H9 (cell line): ENCODE data around the gene EVI5L. TPM values are rescaled to one million over a fixed set of nuclear protein-coding genes. Genes with fewer than 3 reads are reported as not detected.

Source experiments
- DNase-seq: peaks from one replicate; pipeline ENCODE4 v3.0.0-alpha.2; 2017
- H2AFZ ChIP-seq: one replicate; pipeline ENCODE4 v1.6.1; 2013; ENCODE audit warnings: mild to moderate bottlenecking, low read length, control low read depth, moderate library complexity
- H2AK5ac ChIP-seq: 2 replicates; pipeline ENCODE4 v1.6.1; 2013; ENCODE audit warnings: low read length, control low read depth, mixed read lengths; ENCODE audit not compliant: insufficient read length
- H2BK120ac ChIP-seq: one replicate; pipeline ENCODE4 v1.6.1; 2013; ENCODE audit warnings: low read depth, mild to moderate bottlenecking, low read length, control low read depth, inconsistent platforms; ENCODE audit not compliant: poor library complexity, severe bottlenecking
- H2BK12ac ChIP-seq: 2 replicates; pipeline ENCODE4 v1.6.1; 2013; ENCODE audit warnings: low read length, control low read depth, mixed read lengths, low read depth; ENCODE audit not compliant: insufficient read length
- H2BK15ac ChIP-seq: 2 replicates; pipeline ENCODE4 v1.6.1; 2013; ENCODE audit warnings: low read depth, low read length, control low read depth
- H2BK20ac ChIP-seq: one replicate; pipeline ENCODE4 v1.6.1; 2013; ENCODE audit warnings: low read depth, mild to moderate bottlenecking, low read length, control low read depth, inconsistent platforms; ENCODE audit not compliant: poor library complexity, severe bottlenecking
- H2BK5ac ChIP-seq: 2 replicates; pipeline ENCODE4 v1.6.1; 2013; ENCODE audit warnings: low read length, control low read depth, mixed read lengths; ENCODE audit not compliant: insufficient read length
- H3K14ac ChIP-seq: 2 replicates; pipeline ENCODE4 v1.6.1; 2013; ENCODE audit warnings: low read length, control low read depth; ENCODE audit not compliant: insufficient read depth
- H3K18ac ChIP-seq: 2 replicates; pipeline ENCODE4 v1.6.1; 2013; ENCODE audit warnings: low read depth, mild to moderate bottlenecking, mixed read lengths, low read length, control low read depth; ENCODE audit not compliant: insufficient read length
- H3K23ac ChIP-seq: 2 replicates; pipeline ENCODE4 v1.6.1; 2013; ENCODE audit warnings: low read length, control low read depth, mixed read lengths, low read depth; ENCODE audit not compliant: insufficient read length
- H3K23me2 ChIP-seq: 2 replicates; pipeline ENCODE4 v1.6.1; 2013; ENCODE audit warnings: low read depth, mild to moderate bottlenecking, mixed read lengths, low read length, control low read depth; ENCODE audit not compliant: insufficient read length, poor library complexity, severe bottlenecking
- H3K27ac ChIP-seq: 2 replicates; pipeline ENCODE4 v1.5.1; 2013; ENCODE audit warnings: low read length, control low read depth, mixed read lengths, low read depth; ENCODE audit not compliant: insufficient read length
- H3K27me3 ChIP-seq: 2 replicates; pipeline ENCODE4 v1.6.1; 2013; ENCODE audit warnings: low read length, control low read depth, inconsistent platforms; ENCODE audit not compliant: insufficient read depth
- H3K4ac ChIP-seq: 2 replicates; pipeline ENCODE4 v1.6.1; 2013; ENCODE audit warnings: low read depth, mild to moderate bottlenecking, control low read depth, inconsistent platforms, low read length, moderate library complexity
- H3K4me1 ChIP-seq: 2 replicates; pipeline ENCODE4 v1.6.1; 2013; ENCODE audit warnings: low read length, control low read depth, inconsistent platforms; ENCODE audit not compliant: insufficient read depth
- H3K4me2 ChIP-seq: 2 replicates; pipeline ENCODE4 v1.6.1; 2013; ENCODE audit warnings: low read length, control low read depth, mixed read lengths; ENCODE audit not compliant: insufficient read length, insufficient read depth
- H3K56ac ChIP-seq: 2 replicates; pipeline ENCODE4 v1.6.1; 2013; ENCODE audit warnings: low read depth, mild to moderate bottlenecking, mixed read lengths, low read length, control low read depth; ENCODE audit not compliant: insufficient read length
- H3K79me1 ChIP-seq: 2 replicates; pipeline ENCODE4 v1.6.1; 2013; ENCODE audit warnings: low read depth, mild to moderate bottlenecking, moderate library complexity, low read length, control low read depth, inconsistent platforms; ENCODE audit not compliant: insufficient read depth, poor library complexity, severe bottlenecking
- H3K79me2 ChIP-seq: 2 replicates; pipeline ENCODE4 v1.6.1; 2013; ENCODE audit warnings: low read length, control low read depth, inconsistent platforms; ENCODE audit not compliant: insufficient read depth
- H3K9ac ChIP-seq: 2 replicates; pipeline ENCODE4 v1.6.1; 2013; ENCODE audit warnings: low read length, control low read depth, mixed read lengths; ENCODE audit not compliant: insufficient read length; ENCODE audit errors: extremely low read depth
- H3K9me3 ChIP-seq: one replicate; pipeline ENCODE4 v1.6.1; 2013; ENCODE audit warnings: low read depth, low read length, inconsistent platforms; ENCODE audit not compliant: control insufficient read depth
- H3T11ph ChIP-seq: one replicate; pipeline ENCODE4 v1.6.1; 2013; ENCODE audit warnings: mild to moderate bottlenecking, low read length, control low read depth, inconsistent platforms
- H4K20me1 ChIP-seq: one replicate; pipeline ENCODE4 v1.6.1; 2013; ENCODE audit not compliant: control insufficient read depth, insufficient read length, insufficient read depth
- H4K5ac ChIP-seq: 2 replicates; pipeline ENCODE4 v1.6.1; 2013; ENCODE audit warnings: low read depth, mild to moderate bottlenecking, mixed read lengths, low read length, control low read depth; ENCODE audit not compliant: insufficient read length
- H4K8ac ChIP-seq: replicated peaks from 2 replicates; pipeline ENCODE4 v1.6.1; 2013; ENCODE audit warnings: low read length, control low read depth, mixed read lengths, low read depth; ENCODE audit not compliant: insufficient read length
- H4K91ac ChIP-seq: 2 replicates; pipeline ENCODE4 v1.6.1; 2013; ENCODE audit warnings: low read depth, mild to moderate bottlenecking, moderate library complexity, mixed read lengths, low read length, control low read depth; ENCODE audit not compliant: insufficient read length
- H3K27ac Mint-ChIP-seq, 3 experiments: 2 replicates in 2 of 3; 3 replicates in 1 of 3; pipeline ENCODE4 v1.8.0; 2020 to 2021; ENCODE audit warnings: mixed read lengths in 3 of 3, mild to moderate bottlenecking in 1 of 3, moderate library complexity in 1 of 3
- H3K27me3 Mint-ChIP-seq: 2 replicates; pipeline ENCODE4 v1.8.0; 2021; ENCODE audit warnings: low read depth, mild to moderate bottlenecking, moderate library complexity, mixed read lengths
- H3K36me3 Mint-ChIP-seq, 3 experiments: 2 replicates in 2 of 3; 3 replicates in 1 of 3; pipeline ENCODE4 v1.8.0; 2020 to 2021; ENCODE audit warnings: low read depth in 3 of 3, mixed read lengths in 3 of 3; ENCODE audit not compliant: insufficient read depth in 1 of 3
- H3K4me1 Mint-ChIP-seq, 2 experiments: 2 replicates each; pipeline ENCODE4 v1.8.0; 2020; ENCODE audit warnings: mixed read lengths in 2 of 2
- H3K4me3 Mint-ChIP-seq, 2 experiments: 2 replicates in 1 of 2; 3 replicates in 1 of 2; pipeline ENCODE4 v1.8.0; 2020 to 2021; ENCODE audit warnings: mild to moderate bottlenecking in 2 of 2, mixed read lengths in 2 of 2, moderate library complexity in 1 of 2
- H3K9me3 Mint-ChIP-seq, 2 experiments: 2 replicates in 1 of 2; 3 replicates in 1 of 2; pipeline ENCODE4 v1.8.0; 2020; ENCODE audit warnings: mild to moderate bottlenecking in 2 of 2, mixed read lengths in 2 of 2, moderate library complexity in 1 of 2
- CTCF ChIP-seq: fragments of 200-600 bp; sonication (generic); conservative IDR thresholded peaks from 3 replicates; pipeline ENCODE4 v1.8.0; 2021; ENCODE audit warnings: antibody characterized with exemption, mild to moderate bottlenecking
- WGBS: extraction: QIAGEN DNeasy Blood & Tissue Kit; methylation state at CpG from one replicate; pipeline ENCODE4 v1.1.7; 2013; ENCODE audit warnings: missing lambda C conversion rate, low lambda C conversion rate, mixed read lengths; ENCODE audit not compliant: insufficient read length; ENCODE audit errors: extremely low coverage; 5-methylcytosine and 5-hydroxymethylcytosine counted together
- total RNA-seq: library from RNA; stranded (reverse); gene quantifications from 2 replicates; pipeline ENCODE4 v1.2.1, GENCODE V29; 2021

Gene EVI5L
- total RNA-seq, 1 experiment from 2014 or later: 7.1 TPM

DNA sequence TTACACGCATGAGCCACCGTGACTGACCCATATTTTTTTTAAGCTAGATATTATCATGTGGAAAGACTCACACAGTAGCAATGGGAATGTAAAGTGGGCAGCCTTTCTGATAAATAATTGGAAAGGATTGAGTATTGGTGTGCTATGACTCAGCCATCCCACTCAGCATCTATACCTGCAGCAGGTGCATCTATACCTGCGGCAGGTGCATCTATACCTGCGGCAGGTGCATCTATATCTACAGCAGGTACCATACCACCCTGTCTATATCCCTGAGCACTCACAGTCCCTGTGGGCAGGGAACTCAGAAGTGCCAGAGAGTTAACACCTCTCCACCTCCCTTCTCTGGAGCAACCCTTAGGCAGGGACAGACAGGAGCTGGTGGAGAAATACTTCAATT, 53.1 kb downstream of the EVI5L start:
- Histone ChIP-seq H3T11ph (no peak overlapping the region), H4K8ac (no peak overlapping the region), H2BK20ac (no peak overlapping the region), H2AFZ (no peak overlapping the region), H3K23me2 (peaks cover 2% of the 10 kb centered on the region), H3K27ac (no peak overlapping the region), H2BK5ac (no peak overlapping the region), H4K5ac (no peak overlapping the region), H3K27me3 (no peaks in the 10 kb centered on the region), H3K18ac (no peak overlapping the region), H3K4me2 (no peak overlapping the region), H2BK120ac (no peak overlapping the region), H2BK15ac (no peak overlapping the region), H4K91ac (no peak overlapping the region), H3K14ac (no peak overlapping the region), H3K4me1 (no peaks in the 10 kb centered on the region), H3K9me3 (no peaks in the 10 kb centered on the region), H3K79me1 (no peaks in the 10 kb centered on the region), H2BK12ac (no peak overlapping the region), H3K23ac (no peak overlapping the region), H3K4ac (no peak overlapping the region), H3K56ac (no peak overlapping the region), H4K20me1 (no peaks in the 10 kb centered on the region), H3K79me2 (no peaks in the 10 kb centered on the region), H2AK5ac (no peak overlapping the region), H3K9ac (no peak overlapping the region)
- no peaks in the 10 kb centered on the region for H3K36me3 Mint-ChIP-seq
- no peak for DNase-seq
- TF ChIP-seq CTCF: no peak
- WGBS: no CpG with 5 or more reads among the region's 4 CpGs
- peaks cover 0 to 3% of the 10 kb centered on the region in 2 experiments; a peak in 3 of 4 replicates for H3K4me1 Mint-ChIP-seq
- H3K9me3 Mint-ChIP-seq: peaks cover 5 to 10% of the 10 kb centered on the region in 2 experiments; a peak in 3 of 5 replicates
- H3K4me3 Mint-ChIP-seq: no peak overlapping the region
- H3K27me3 Mint-ChIP-seq: peaks cover 17% of the 10 kb centered on the region
- no peak overlapping the region for H3K27ac Mint-ChIP-seq
